Spleen (tissue), 11 donors: ENCODE measurements around the gene TAF10. TPM values are rescaled to one million over a fixed set of nuclear protein-coding genes. Genes with fewer than 3 reads are reported as not detected.
A peak's percentile ranks its signal among the peaks of the same experiment; 100 is the strongest.

Source experiments
- DNase-seq: peaks from one replicate; pipeline ENCODE4 v3.0.0-alpha.2; 2020
- H3K27ac ChIP-seq, 8 donors: fragments of 200-600 bp; sonication (generic) in 7 of 8; 1 replicate in 4 of 8; 2 replicates in 4 of 8; pipeline versions ENCODE4 v1.5.0 to v1.8.0; 2016 to 2021; ENCODE audit warnings: inconsistent platforms in 4 of 8, mild to moderate bottlenecking in 4 of 8, moderate library complexity in 1 of 8
- H3K27me3 ChIP-seq, 7 donors: fragments of 200-600 bp; sonication (generic) in 6 of 7; replicated peaks in 1 of 7; 1 replicate in 4 of 7; 2 replicates in 3 of 7; pipeline versions ENCODE4 v1.5.0 to v1.8.0; 2016 to 2021; ENCODE audit warnings: inconsistent platforms in 3 of 7, mild to moderate bottlenecking in 1 of 7
- H3K36me3 ChIP-seq, 6 donors: fragments of 200-600 bp; sonication (generic) in 5 of 6; 1 replicate in 4 of 6; 2 replicates in 2 of 6; pipeline versions ENCODE4 v1.5.0 to v1.8.0; 2016 to 2021; ENCODE audit warnings: inconsistent platforms in 2 of 6
- H3K4me1 ChIP-seq, 6 donors: fragments of 200-600 bp; sonication (generic) in 5 of 6; 1 replicate in 3 of 6; 2 replicates in 3 of 6; pipeline versions ENCODE4 v1.5.0 to v1.8.0; 2016 to 2021; ENCODE audit warnings: inconsistent platforms in 3 of 6
- H3K4me3 ChIP-seq, 8 donors: fragments of 200-600 bp; sonication (generic) in 7 of 8; 1 replicate in 4 of 8; 2 replicates in 4 of 8; pipeline versions ENCODE4 v1.5.0 to v1.8.0; 2016 to 2021; ENCODE audit warnings: inconsistent platforms in 4 of 8, mild to moderate bottlenecking in 4 of 8, moderate library complexity in 2 of 8
- H3K9me3 ChIP-seq, 8 donors: fragments of 200-600 bp; sonication (generic) in 7 of 8; 1 replicate in 4 of 8; 2 replicates in 4 of 8; pipeline versions ENCODE4 v1.5.0 to v1.8.0; 2016 to 2021; ENCODE audit warnings: inconsistent platforms in 4 of 8
- CTCF ChIP-seq, 11 experiments: fragments of 200-600 bp in 7 of 11; fragments of 450-650 bp in 4 of 11; sonication (generic) in 4 of 11; IDR thresholded peaks in 8 of 11; conservative IDR thresholded peaks in 3 of 11; 1 replicate in 7 of 11; 2 replicates in 4 of 11; pipeline versions ENCODE4 v1.4.0 to v1.8.0; 2016 to 2021; ENCODE audit warnings: antibody characterized with exemption in 11 of 11, inconsistent platforms in 4 of 11, mild to moderate bottlenecking in 1 of 11
- POLR2A ChIP-seq, 3 donors: fragments of 450-650 bp; IDR thresholded peaks; one replicate each; pipeline ENCODE4 v1.5.1; 2017; ENCODE audit warnings: antibody characterized with exemption in 3 of 3, mild to moderate bottlenecking in 1 of 3
- POLR2AphosphoS5 ChIP-seq, 3 donors: sonication (generic); formaldehyde crosslinking; IDR thresholded peaks; one replicate each; pipeline ENCODE4 v1.5.1; 2017; ENCODE audit warnings: antibody characterized with exemption in 3 of 3
- WGBS, 5 donors: extraction: QIAGEN DNeasy Blood & Tissue Kit in 3 of 5; methylation state at CpG; one replicate each; pipeline versions ENCODE4 v1.1.5 to v1.1.7; 2013 to 2018; 5-methylcytosine and 5-hydroxymethylcytosine counted together
- intact Hi-C: fragments of 100-400 bp; cut with DNase I; formaldehyde crosslinking; loops from one replicate; pipeline ENCODE4 v1.15.0; 2023; ENCODE audit warnings: low total_unique reads
- polyA plus RNA-seq, 3 donors: library from polyadenylated mRNA; stranded (reverse); fragments of 200-250 nt; gene quantifications; one replicate each; pipeline ENCODE4 v1.2.1, GENCODE V29; 2013
- total RNA-seq, 7 donors: library from RNA; depleted of rRNA in 3 of 7; stranded (reverse); fragments of >200 nt in 3 of 7; fragmentation: NEBNext Ultra II Directional in 4 of 7; extraction: Animal tissue kit (Norgen Biotek cat#: 25700) in 4 of 7; gene quantifications; one replicate each; pipeline versions ENCODE4 v1.1.0 to v1.2.1, GENCODE V29; 2016 to 2021
- donor health status: healthy with polysubstance abuse.
- donor health status: DM: no; HTN: no; CAD: no; lungs with moderate emphysema.
- donor health status: DM: no; HTN: no; CAD: no.
- donor health status: Bipolar disorder and iron deficiency.
- donor health status: healthy.
- donor health status: DM: no; HTN: no; CAD: no.
- donor health status: DM: yes; HTN: yes; CAD: no.

TAF10 gene
- total and polyA plus RNA-seq, 10 donors, result 103 to 159 (median 144) TPM

DNA sequence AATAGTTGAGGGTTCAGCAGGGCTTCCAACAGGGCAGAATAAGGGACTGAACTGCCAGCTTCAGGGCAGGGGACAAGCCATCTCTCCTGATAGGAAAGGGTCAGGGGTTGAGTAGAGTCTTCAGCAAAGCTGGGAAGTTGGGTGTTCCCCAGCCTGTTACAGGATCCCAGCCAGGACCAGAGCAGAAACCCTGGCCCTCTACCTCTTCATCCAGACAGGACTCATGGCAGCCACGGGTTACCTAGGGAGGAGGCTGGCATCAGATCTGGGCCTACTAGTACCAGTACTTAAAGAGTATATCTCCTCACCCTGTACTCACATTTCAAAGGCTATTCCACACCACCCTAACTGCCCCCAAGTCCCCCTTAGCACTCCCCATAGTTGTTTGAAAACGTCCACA lies 2.4 kb upstream of the TAF10 start:
- Histone ChIP-seq H3K27me3 (no peaks in the 10 kb centered on the region), H3K9me3 (no peaks in the 10 kb centered on the region), H3K4me3 (no peak overlapping the region), H3K36me3 (peaks cover 8 to 59% (median 46%) of the 10 kb centered on the region in 6 donors), H3K27ac (peak overlapping the region in 3 of 8 donors; percentile 17 to 99 (median 98)), H3K4me1 (peaks cover 36 to 88% (median 62%) of the 10 kb centered on the region in 6 donors)
- TF ChIP-seq POLR2AphosphoS5 (IDR thresholded peaks at IDR 0.05) (no peak), POLR2A (IDR thresholded peaks at IDR 0.05) (no peak), CTCF (IDR thresholded peaks at IDR 0.05 in 8 of 11, conservative IDR thresholded peaks at IDR 0.05 in 3 of 11) (no peak)
- DNase-seq, result no peak
- 88 to 95% (median 93%) methylated on average over 2 of the region's 2 CpGs for WGBS, 5 donors
- intact Hi-C loops, result no loop called here

- intact Hi-C loops, result no loop called here
- H3K36me3 ChIP-seq, result peaks cover 9 to 69% (median 55%) of the 10 kb centered on the region in 6 donors
- H3K4me3 ChIP-seq, result peak overlapping the region in 1 of 8 donors; percentile 92
These were observed 1.5 kb upstream of the TAF10 start for GRCh38 chr11:6613496-6613895.

GRCh38 chr11:6611963-6612212 lies 128 bp downstream of the TAF10 start:
- no peak for DNase-seq
- Histone ChIP-seq H3K4me3 (peak overlapping the region; percentile 52 to 92 (median 68)), H3K4me1 (peaks cover 38 to 94% (median 65%) of the 10 kb centered on the region in 6 donors), H3K27ac (peak overlapping the region; percentile 92 to 100 (median 98)), H3K36me3 (peaks cover 9 to 79% (median 63%) of the 10 kb centered on the region in 6 donors), H3K27me3 (no peaks in the 10 kb centered on the region), H3K9me3 (no peaks in the 10 kb centered on the region)
- WGBS, 5 donors, result 0 to 1% (median 1%) methylated on average over 27 to 36 of the region's 36 CpGs
- intact Hi-C loops, result no loop called here
- TF ChIP-seq POLR2A (IDR thresholded peaks at IDR 0.05), result no peak
- no peak for TF ChIP-seq CTCF (IDR thresholded peaks at IDR 0.05 in 8 of 11, conservative IDR thresholded peaks at IDR 0.05 in 3 of 11)
- TF ChIP-seq POLR2AphosphoS5 (IDR thresholded peaks at IDR 0.05), result no peak

More at GRCh38 chr11:6613496-6613895, 1.5 kb upstream of the TAF10 start:
- TF ChIP-seq CTCF (IDR thresholded peaks at IDR 0.05 in 8 of 11, conservative IDR thresholded peaks at IDR 0.05 in 3 of 11), result no peak
- no peak for TF ChIP-seq POLR2A (IDR thresholded peaks at IDR 0.05)
- no peak for TF ChIP-seq POLR2AphosphoS5 (IDR thresholded peaks at IDR 0.05)
- DNase-seq, result no peak
- Histone ChIP-seq H3K4me1 (peaks cover 35 to 94% (median 66%) of the 10 kb centered on the region in 6 donors), H3K27me3 (no peaks in the 10 kb centered on the region), H3K9me3 (no peaks in the 10 kb centered on the region), H3K27ac (peak overlapping the region; percentile 92 to 100 (median 98))
- 92 to 97% (median 95%) methylated on average over 3 of the region's 3 CpGs for WGBS, 5 donors

- H3K9me3 ChIP-seq, result no peaks in the 10 kb centered on the region
- H3K36me3 ChIP-seq, result peaks cover 9 to 73% (median 61%) of the 10 kb centered on the region in 6 donors
- TF ChIP-seq POLR2AphosphoS5 (IDR thresholded peaks at IDR 0.05) (peak in 1 of 3 donors; percentile 60), CTCF (IDR thresholded peaks at IDR 0.05 in 8 of 11, conservative IDR thresholded peaks at IDR 0.05 in 3 of 11) (no peak), POLR2A (IDR thresholded peaks at IDR 0.05) (no peak)
- no peaks in the 10 kb centered on the region for H3K27me3 ChIP-seq
- DNase-seq, result peak; percentile 69
- H3K4me1 ChIP-seq, result peaks cover 44 to 94% (median 66%) of the 10 kb centered on the region in 6 donors
- peak overlapping the region; percentile 92 to 100 (median 98) for H3K27ac ChIP-seq
- H3K4me3 ChIP-seq, result peak overlapping the region; percentile 52 to 92 (median 68)
- intact Hi-C loops, result no loop called here
- 13 to 18% (median 17%) methylated on average over 33 to 39 of the region's 39 CpGs for WGBS, 5 donors
These were observed 689 bp downstream of the TAF10 start for GRCh38 chr11:6611092-6611962.
